ENCODE results near the gene TAOK2.

The TAOK2 gene

GRCh38 chr16:29987371-29988085, 13.9 kb downstream of the TAOK2 start:
- Histone ChIP-seq H3K9me3 (ENCODE audit: control insufficient read depth in 1 of 2, low read length in 2 of 2) (no peaks in the 10 kb centered on the region), H3K4me3 (ENCODE audit: low read depth in 1 of 2, low read length in 2 of 2) (no peak overlapping the region), H3K27me3 (ENCODE audit: control insufficient read depth in 1 of 2, insufficient read depth in 2 of 2, low read length in 2 of 2) (no peaks in the 10 kb centered on the region), H3K27ac (ENCODE audit: low read depth, low read length) (no peak overlapping the region), H3K9ac (ENCODE audit: low read depth in 1 of 2, low read length in 2 of 2) (no peak overlapping the region), H3K4me1 (ENCODE audit: control insufficient read depth in 1 of 2, insufficient read depth in 2 of 2, low read length in 2 of 2) (no peaks in the 10 kb centered on the region), H3K36me3 (ENCODE audit: control insufficient read depth in 1 of 2, insufficient read depth in 2 of 2, low read length in 2 of 2) (peaks cover 67 to 86% of the 10 kb centered on the region in 2 donors)

- H3K9me3 ChIP-seq (ENCODE audit: control insufficient read depth in 1 of 2, low read length in 2 of 2), result no peaks in the 10 kb centered on the region
- no peak overlapping the region for H3K4me3 ChIP-seq (ENCODE audit: low read depth in 1 of 2, low read length in 2 of 2)
- H3K4me1 ChIP-seq (ENCODE audit: control insufficient read depth in 1 of 2, insufficient read depth in 2 of 2, low read length in 2 of 2), result no peaks in the 10 kb centered on the region
- no peaks in the 10 kb centered on the region for H3K27me3 ChIP-seq (ENCODE audit: control insufficient read depth in 1 of 2, insufficient read depth in 2 of 2, low read length in 2 of 2)
- H3K9ac ChIP-seq (ENCODE audit: low read depth in 1 of 2, low read length in 2 of 2), result no peak overlapping the region
- H3K27ac ChIP-seq (ENCODE audit: low read depth, low read length), result no peak overlapping the region
- peaks cover 61 to 86% of the 10 kb centered on the region in 2 donors for H3K36me3 ChIP-seq (ENCODE audit: control insufficient read depth in 1 of 2, insufficient read depth in 2 of 2, low read length in 2 of 2)
Observed at GRCh38 chr16:29988346-29989075, 14.8 kb downstream of the TAOK2 start.

- peaks cover 4 to 8% of the 10 kb centered on the region in 2 donors for H3K4me1 ChIP-seq (ENCODE audit: control insufficient read depth in 1 of 2, insufficient read depth in 2 of 2, low read length in 2 of 2)
- no peak overlapping the region for H3K9ac ChIP-seq (ENCODE audit: low read depth in 1 of 2, low read length in 2 of 2)
- H3K36me3 ChIP-seq (ENCODE audit: control insufficient read depth in 1 of 2, insufficient read depth in 2 of 2, low read length in 2 of 2), result peaks cover 54 to 82% of the 10 kb centered on the region in 2 donors
- no peaks in the 10 kb centered on the region for H3K27me3 ChIP-seq (ENCODE audit: control insufficient read depth in 1 of 2, insufficient read depth in 2 of 2, low read length in 2 of 2)
- no peak overlapping the region for H3K4me3 ChIP-seq (ENCODE audit: low read depth in 1 of 2, low read length in 2 of 2)
- H3K27ac ChIP-seq (ENCODE audit: low read depth, low read length), result no peak overlapping the region
- H3K9me3 ChIP-seq (ENCODE audit: control insufficient read depth in 1 of 2, low read length in 2 of 2), result no peaks in the 10 kb centered on the region
Observed at GRCh38 chr16:29989111-29989858, 15.6 kb downstream of the TAOK2 start.

- Histone ChIP-seq H3K27me3 (ENCODE audit: control insufficient read depth in 1 of 2, insufficient read depth in 2 of 2, low read length in 2 of 2) (no peaks in the 10 kb centered on the region), H3K36me3 (ENCODE audit: control insufficient read depth in 1 of 2, insufficient read depth in 2 of 2, low read length in 2 of 2) (peaks cover 48 to 75% of the 10 kb centered on the region in 2 donors), H3K9ac (ENCODE audit: low read depth in 1 of 2, low read length in 2 of 2) (no peak overlapping the region), H3K27ac (ENCODE audit: low read depth, low read length) (no peak overlapping the region), H3K9me3 (ENCODE audit: control insufficient read depth in 1 of 2, low read length in 2 of 2) (no peaks in the 10 kb centered on the region), H3K4me1 (ENCODE audit: control insufficient read depth in 1 of 2, insufficient read depth in 2 of 2, low read length in 2 of 2) (peaks cover 12 to 15% of the 10 kb centered on the region in 2 donors), H3K4me3 (ENCODE audit: low read depth in 1 of 2, low read length in 2 of 2) (no peak overlapping the region)
Observed at GRCh38 chr16:29990034-29990433, 16.4 kb downstream of the TAOK2 start.

- Histone ChIP-seq H3K4me1 (ENCODE audit: control insufficient read depth in 1 of 2, insufficient read depth in 2 of 2, low read length in 2 of 2) (peaks cover 12 to 16% of the 10 kb centered on the region in 2 donors), H3K9me3 (ENCODE audit: control insufficient read depth in 1 of 2, low read length in 2 of 2) (no peaks in the 10 kb centered on the region), H3K9ac (ENCODE audit: low read depth in 1 of 2, low read length in 2 of 2) (no peak overlapping the region), H3K27ac (ENCODE audit: low read depth, low read length) (no peak overlapping the region), H3K27me3 (ENCODE audit: control insufficient read depth in 1 of 2, insufficient read depth in 2 of 2, low read length in 2 of 2) (no peaks in the 10 kb centered on the region), H3K36me3 (ENCODE audit: control insufficient read depth in 1 of 2, insufficient read depth in 2 of 2, low read length in 2 of 2) (peaks cover 39 to 65% of the 10 kb centered on the region in 2 donors), H3K4me3 (ENCODE audit: low read depth in 1 of 2, low read length in 2 of 2) (no peak overlapping the region)
Observed at GRCh38 chr16:29990883-29991570, 17.4 kb downstream of the TAOK2 start.

GRCh38 chr16:29991571-29991904, 17.9 kb downstream of the TAOK2 start:
- Histone ChIP-seq H3K9me3 (ENCODE audit: control insufficient read depth in 1 of 2, low read length in 2 of 2) (no peaks in the 10 kb centered on the region), H3K36me3 (ENCODE audit: control insufficient read depth in 1 of 2, insufficient read depth in 2 of 2, low read length in 2 of 2) (peaks cover 34 to 60% of the 10 kb centered on the region in 2 donors), H3K27me3 (ENCODE audit: control insufficient read depth in 1 of 2, insufficient read depth in 2 of 2, low read length in 2 of 2) (no peaks in the 10 kb centered on the region), H3K9ac (ENCODE audit: low read depth in 1 of 2, low read length in 2 of 2) (no peak overlapping the region), H3K27ac (ENCODE audit: low read depth, low read length) (no peak overlapping the region), H3K4me3 (ENCODE audit: low read depth in 1 of 2, low read length in 2 of 2) (no peak overlapping the region), H3K4me1 (ENCODE audit: control insufficient read depth in 1 of 2, insufficient read depth in 2 of 2, low read length in 2 of 2) (peaks cover 15 to 16% of the 10 kb centered on the region in 2 donors)

GRCh38 chr16:29992344-29992967, 18.8 kb downstream of the TAOK2 start:
- no peaks in the 10 kb centered on the region for H3K27me3 ChIP-seq (ENCODE audit: control insufficient read depth in 1 of 2, insufficient read depth in 2 of 2, low read length in 2 of 2)
- H3K36me3 ChIP-seq (ENCODE audit: control insufficient read depth in 1 of 2, insufficient read depth in 2 of 2, low read length in 2 of 2), result peaks cover 30 to 56% of the 10 kb centered on the region in 2 donors
- H3K9me3 ChIP-seq (ENCODE audit: control insufficient read depth in 1 of 2, low read length in 2 of 2), result no peaks in the 10 kb centered on the region
- no peak overlapping the region for H3K4me3 ChIP-seq (ENCODE audit: low read depth in 1 of 2, low read length in 2 of 2)
- peaks cover 22% of the 10 kb centered on the region in 2 donors for H3K4me1 ChIP-seq (ENCODE audit: control insufficient read depth in 1 of 2, insufficient read depth in 2 of 2, low read length in 2 of 2)
- no peak overlapping the region for H3K27ac ChIP-seq (ENCODE audit: low read depth, low read length)
- no peak overlapping the region for H3K9ac ChIP-seq (ENCODE audit: low read depth in 1 of 2, low read length in 2 of 2)

GRCh38 chr16:29993191-29993902, 19.7 kb downstream of the TAOK2 start:
- H3K9me3 ChIP-seq (ENCODE audit: control insufficient read depth in 1 of 2, low read length in 2 of 2), result no peaks in the 10 kb centered on the region
- H3K27ac ChIP-seq (ENCODE audit: low read depth, low read length), result no peak overlapping the region
- peaks cover 22% of the 10 kb centered on the region in 2 donors for H3K4me1 ChIP-seq (ENCODE audit: control insufficient read depth in 1 of 2, insufficient read depth in 2 of 2, low read length in 2 of 2)
- no peaks in the 10 kb centered on the region for H3K27me3 ChIP-seq (ENCODE audit: control insufficient read depth in 1 of 2, insufficient read depth in 2 of 2, low read length in 2 of 2)
- H3K9ac ChIP-seq (ENCODE audit: low read depth in 1 of 2, low read length in 2 of 2), result no peak overlapping the region
- no peak overlapping the region for H3K4me3 ChIP-seq (ENCODE audit: low read depth in 1 of 2, low read length in 2 of 2)
- peaks cover 24 to 52% of the 10 kb centered on the region in 2 donors for H3K36me3 ChIP-seq (ENCODE audit: control insufficient read depth in 1 of 2, insufficient read depth in 2 of 2, low read length in 2 of 2)

GRCh38 chr16:29993903-29994599, 20.4 kb downstream of the TAOK2 start:
- peaks cover 22% of the 10 kb centered on the region in 2 donors for H3K4me1 ChIP-seq (ENCODE audit: control insufficient read depth in 1 of 2, insufficient read depth in 2 of 2, low read length in 2 of 2)
- no peaks in the 10 kb centered on the region for H3K9me3 ChIP-seq (ENCODE audit: control insufficient read depth in 1 of 2, low read length in 2 of 2)
- peaks cover 17 to 46% of the 10 kb centered on the region in 2 donors for H3K36me3 ChIP-seq (ENCODE audit: control insufficient read depth in 1 of 2, insufficient read depth in 2 of 2, low read length in 2 of 2)
- H3K27ac ChIP-seq (ENCODE audit: low read depth, low read length), result no peak overlapping the region
- no peaks in the 10 kb centered on the region for H3K27me3 ChIP-seq (ENCODE audit: control insufficient read depth in 1 of 2, insufficient read depth in 2 of 2, low read length in 2 of 2)
- peak overlapping the region; percentile 97 for H3K4me3 ChIP-seq (ENCODE audit: low read depth in 1 of 2, low read length in 2 of 2)
- H3K9ac ChIP-seq (ENCODE audit: low read depth in 1 of 2, low read length in 2 of 2), result no peak overlapping the region
